Prostate gland (tissue), 2 donors: ENCODE measurements around the gene XPNPEP1. TPM values are rescaled to one million over a fixed set of nuclear protein-coding genes. Genes with fewer than 3 reads are reported as not detected.

ENCODE experiments used
- DNase-seq: peaks from one replicate; pipeline ENCODE4 v3.0.0-alpha.2; 2019; ENCODE audit warnings: low spot score
- H3K27ac ChIP-seq, 2 donors: fragments of 200-600 bp; sonication (generic); 2 replicates each; pipeline ENCODE4 v1.5.1; 2017 to 2019
- H3K27me3 ChIP-seq: fragments of 200-600 bp; sonication (generic); replicated peaks from 2 replicates; pipeline ENCODE4 v1.5.1; 2019; ENCODE audit not compliant: insufficient read depth
- H3K36me3 ChIP-seq, 2 donors: fragments of 200-600 bp; sonication (generic); 1 replicate in 1 of 2; 2 replicates in 1 of 2; pipeline versions ENCODE4 v1.5.1 to v1.8.1; 2017 to 2019
- H3K4me1 ChIP-seq: fragments of 200-600 bp; sonication (generic); replicated peaks from 2 replicates; pipeline ENCODE4 v1.5.1; 2019
- H3K4me3 ChIP-seq, 2 donors: fragments of 200-600 bp; sonication (generic); 2 replicates each; pipeline ENCODE4 v1.5.1; 2017 to 2019
- H3K9me3 ChIP-seq: fragments of 200-600 bp; sonication (generic); 2 replicates; pipeline ENCODE4 v1.5.1; 2017
- POLR2A ChIP-seq: fragments of 450-650 bp; IDR thresholded peaks from one replicate; pipeline ENCODE4 v1.6.1; 2016; ENCODE audit warnings: antibody characterized with exemption, mild to moderate bottlenecking
- POLR2AphosphoS5 ChIP-seq: sonication (generic); formaldehyde crosslinking; IDR thresholded peaks from one replicate; pipeline ENCODE4 v1.6.1; 2017; ENCODE audit warnings: antibody characterized with exemption
- WGBS: methylation state at CpG from one replicate; pipeline ENCODE4 v1.1.5; 2018; 5-methylcytosine and 5-hydroxymethylcytosine counted together
- intact Hi-C: fragments of 100-400 bp; cut with DNase I; formaldehyde crosslinking; loops from one replicate; pipeline ENCODE4 v1.14.2; 2022
- total RNA-seq, 2 donors: library from RNA; depleted of rRNA; stranded (reverse); fragments of >200 nt; gene quantifications; one replicate each; pipeline ENCODE4 v1.1.0, GENCODE V29; 2016
- TF ChIP-seq, protein P1 (sequence below), 4 experiments: fragments of 200-600 bp in 2 of 4; fragments of 450-650 bp in 2 of 4; sonication (generic) in 2 of 4; IDR thresholded peaks; 1 replicate in 3 of 4; 2 replicates in 1 of 4; pipeline ENCODE4 v1.5.1; 2016 to 2019; ENCODE audit warnings: antibody characterized with exemption in 4 of 4, mild to moderate bottlenecking in 2 of 4, moderate library complexity in 2 of 4

XPNPEP1 gene
- total RNA-seq, 2 donors from 2014 or later: 53.4 to 64.3 TPM

DNA sequence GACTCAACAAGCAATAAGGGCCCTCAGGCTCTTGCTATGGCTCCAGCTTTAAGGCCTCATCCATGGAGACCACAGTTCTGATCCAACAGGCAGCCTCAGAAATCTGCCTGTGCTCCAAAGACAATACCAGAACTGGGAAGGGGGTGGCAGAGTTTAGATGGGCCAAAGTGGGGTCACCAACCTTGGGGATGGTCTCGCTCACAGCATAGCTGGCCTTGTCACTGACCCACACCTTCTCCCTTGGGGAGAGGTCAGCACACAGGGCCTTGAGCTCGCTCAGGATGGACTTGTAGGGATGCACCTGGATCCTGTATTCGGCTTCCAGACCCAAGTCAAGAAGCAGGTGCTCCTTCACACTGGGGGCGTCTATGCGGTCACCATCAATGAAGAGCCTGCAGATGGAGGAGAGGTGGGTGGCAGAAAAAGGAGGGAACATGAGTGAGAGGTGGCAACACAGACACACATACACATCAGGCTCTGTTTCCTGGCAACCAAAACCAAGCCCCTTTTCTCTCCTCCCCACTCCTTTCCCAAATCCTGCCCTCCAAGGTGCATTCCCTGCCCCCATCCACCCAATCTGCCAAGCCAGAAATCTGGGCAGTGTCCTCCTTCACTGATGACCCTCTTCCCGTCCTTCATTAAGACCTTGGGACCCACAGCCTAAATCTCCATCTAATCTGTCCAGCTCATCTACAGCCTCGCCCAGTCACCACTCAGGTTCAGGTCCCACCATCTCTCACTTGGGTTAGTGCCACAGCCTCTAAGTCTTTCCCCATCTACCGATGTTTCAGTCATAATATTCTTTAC is 40.9 kb downstream of the XPNPEP1 start:
- no peak for TF ChIP-seq POLR2AphosphoS5
- TF ChIP-seq POLR2A: no peak
- TF ChIP-seq, protein P1, sequence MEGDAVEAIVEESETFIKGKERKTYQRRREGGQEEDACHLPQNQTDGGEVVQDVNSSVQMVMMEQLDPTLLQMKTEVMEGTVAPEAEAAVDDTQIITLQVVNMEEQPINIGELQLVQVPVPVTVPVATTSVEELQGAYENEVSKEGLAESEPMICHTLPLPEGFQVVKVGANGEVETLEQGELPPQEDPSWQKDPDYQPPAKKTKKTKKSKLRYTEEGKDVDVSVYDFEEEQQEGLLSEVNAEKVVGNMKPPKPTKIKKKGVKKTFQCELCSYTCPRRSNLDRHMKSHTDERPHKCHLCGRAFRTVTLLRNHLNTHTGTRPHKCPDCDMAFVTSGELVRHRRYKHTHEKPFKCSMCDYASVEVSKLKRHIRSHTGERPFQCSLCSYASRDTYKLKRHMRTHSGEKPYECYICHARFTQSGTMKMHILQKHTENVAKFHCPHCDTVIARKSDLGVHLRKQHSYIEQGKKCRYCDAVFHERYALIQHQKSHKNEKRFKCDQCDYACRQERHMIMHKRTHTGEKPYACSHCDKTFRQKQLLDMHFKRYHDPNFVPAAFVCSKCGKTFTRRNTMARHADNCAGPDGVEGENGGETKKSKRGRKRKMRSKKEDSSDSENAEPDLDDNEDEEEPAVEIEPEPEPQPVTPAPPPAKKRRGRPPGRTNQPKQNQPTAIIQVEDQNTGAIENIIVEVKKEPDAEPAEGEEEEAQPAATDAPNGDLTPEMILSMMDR (IDR thresholded peaks at IDR 0.05): no peak
- intact Hi-C loops: loop anchor here (5.0 to 10.0 kb wide), 3 partner anchors 255 to 392 kb away; partner anchors contain the start of gene MXI1
- no peaks in the 10 kb centered on the region for H3K27me3 ChIP-seq
- no peaks in the 10 kb centered on the region for H3K9me3 ChIP-seq
- no peaks in the 10 kb centered on the region for H3K4me1 ChIP-seq
- H3K36me3 ChIP-seq: peaks cover 0 to 10% of the 10 kb centered on the region in 2 donors
- no peak overlapping the region for H3K27ac ChIP-seq
- no peak for DNase-seq
- WGBS: 93% methylated on average over 8 of the region's 8 CpGs
- H3K4me3 ChIP-seq: no peak overlapping the region

DNA sequence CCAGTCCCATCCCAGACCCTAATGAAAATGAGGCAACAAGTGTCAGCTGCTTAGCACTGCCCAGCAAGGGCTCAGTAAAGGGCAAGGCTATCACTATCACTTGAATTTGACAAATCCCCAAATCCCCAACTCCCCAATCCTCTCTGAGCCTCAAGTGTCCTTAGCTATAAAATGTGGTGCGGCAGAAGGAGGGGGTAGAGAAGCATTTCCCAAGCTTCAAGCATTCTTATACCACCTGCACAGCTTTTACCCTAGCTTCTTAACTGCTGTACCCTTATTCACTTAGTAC is 41.6 kb downstream of the XPNPEP1 start:
- Histone ChIP-seq H3K27me3 (no peaks in the 10 kb centered on the region), H3K36me3 (peaks cover 0 to 10% of the 10 kb centered on the region in 2 donors), H3K27ac (no peak overlapping the region), H3K9me3 (no peaks in the 10 kb centered on the region), H3K4me3 (no peak overlapping the region), H3K4me1 (no peaks in the 10 kb centered on the region)
- WGBS: 36% methylated on average over 1 of the region's 1 CpG
- TF ChIP-seq POLR2A (no peak), POLR2AphosphoS5 (no peak)
- TF ChIP-seq, protein P1 (IDR thresholded peaks at IDR 0.05): no peak
- no peak for DNase-seq
- intact Hi-C loops: loop anchor here (5.0 to 10.0 kb wide), 3 partner anchors 256 to 393 kb away; partner anchors contain the start of gene MXI1

DNA sequence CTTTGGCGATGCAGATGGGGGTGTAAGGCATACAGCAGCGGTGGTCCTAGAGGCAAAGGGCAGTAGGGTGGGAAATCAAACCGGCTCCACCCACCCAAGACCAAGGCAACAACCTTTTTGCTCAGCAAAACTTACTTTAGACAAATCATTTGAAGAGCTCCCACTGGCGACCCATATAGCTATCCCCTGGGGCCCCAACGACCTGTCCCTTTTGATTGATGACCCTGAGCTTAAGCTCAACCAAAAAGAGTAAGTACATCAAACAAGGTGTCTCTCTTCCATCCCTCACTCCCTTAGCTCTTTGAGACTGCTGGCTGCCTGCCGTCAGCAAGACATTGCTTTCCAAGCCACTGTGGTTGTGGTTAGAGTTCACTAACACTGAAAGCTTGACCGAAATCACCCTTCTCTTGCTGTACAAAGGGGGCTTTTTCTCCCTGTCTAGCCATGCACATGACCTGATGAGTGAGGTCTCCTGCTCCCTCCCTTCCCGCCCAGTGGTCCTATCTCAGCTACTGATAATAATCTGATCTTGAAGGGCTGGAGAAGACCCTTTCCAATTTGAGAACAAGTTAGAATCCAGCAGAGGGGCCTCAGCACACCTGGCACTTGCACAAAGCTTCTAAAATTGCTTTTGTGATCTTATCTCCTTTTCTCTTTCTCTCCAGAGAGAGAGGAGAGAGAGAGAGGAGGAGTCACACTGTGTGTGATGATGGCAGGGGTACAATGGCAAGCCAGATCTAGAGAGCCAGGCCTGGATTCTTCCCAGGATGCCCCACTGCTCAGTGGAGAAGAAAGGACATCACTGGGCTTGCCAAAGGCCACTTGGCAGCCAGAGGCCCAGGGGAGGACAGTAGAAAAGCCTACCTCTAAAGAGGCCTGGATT is 42.2 kb downstream of the XPNPEP1 start:
- WGBS: 76% methylated on average over 8 of the region's 8 CpGs
- H3K4me1 ChIP-seq: no peaks in the 10 kb centered on the region
- peaks cover 0 to 10% of the 10 kb centered on the region in 2 donors for H3K36me3 ChIP-seq
- no peaks in the 10 kb centered on the region for H3K27me3 ChIP-seq
- no peak for TF ChIP-seq POLR2AphosphoS5
- TF ChIP-seq, protein P1 (IDR thresholded peaks at IDR 0.05): no peak
- TF ChIP-seq POLR2A: no peak
- H3K4me3 ChIP-seq: no peak overlapping the region
- no peaks in the 10 kb centered on the region for H3K9me3 ChIP-seq
- intact Hi-C loops: loop anchor here (5.0 to 10.0 kb wide), 3 partner anchors 256 to 394 kb away; partner anchors contain the start of gene MXI1
- DNase-seq: no peak
- no peak overlapping the region for H3K27ac ChIP-seq

DNA sequence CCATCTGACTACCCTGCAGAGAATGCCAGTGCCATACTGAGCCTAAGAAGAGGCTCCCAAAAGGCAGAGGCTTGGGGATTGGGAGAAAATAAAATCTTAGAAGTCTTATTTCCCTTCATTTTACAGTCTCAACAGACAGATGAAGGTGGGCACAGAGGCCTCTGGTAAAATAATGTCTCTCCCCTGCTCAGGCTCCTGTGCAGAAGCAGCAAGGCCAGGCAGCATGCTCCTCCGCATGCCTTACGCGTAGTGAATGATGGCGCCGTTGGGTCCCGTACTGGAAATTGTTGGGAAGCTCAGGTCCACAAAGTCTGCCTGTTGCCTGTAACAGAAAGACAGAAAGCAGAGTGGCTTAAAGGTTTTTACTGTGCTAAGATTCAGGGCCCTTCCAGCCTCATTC is 45.8 kb downstream of the XPNPEP1 start:
- no peaks in the 10 kb centered on the region for H3K9me3 ChIP-seq
- H3K36me3 ChIP-seq: peaks cover 0 to 10% of the 10 kb centered on the region in 2 donors
- no peaks in the 10 kb centered on the region for H3K4me1 ChIP-seq
- intact Hi-C loops: no loop called here
- no peak overlapping the region for H3K27ac ChIP-seq
- no peak for DNase-seq
- no peak overlapping the region for H3K4me3 ChIP-seq
- H3K27me3 ChIP-seq: no peaks in the 10 kb centered on the region
- 100% methylated on average over 6 of the region's 6 CpGs for WGBS
- no peak for TF ChIP-seq POLR2AphosphoS5
- no peak for TF ChIP-seq POLR2A
- TF ChIP-seq, protein P1 (IDR thresholded peaks at IDR 0.05): no peak
